HG03060 (cell line): ENCODE data around the gene XYLT1.
"Not testable (repeated sequence)": the region's sequence is repeated elsewhere in the genome, so short reads cannot be mapped to it uniquely, and the experiment has no call there.

Experiments used
- ATAC-seq: cut with Tn5 transposase; IDR thresholded peaks from one replicate; pipeline ENCODE4 v1.9.1; 2021; ENCODE audit warnings: low read depth, moderate number of reproducible peaks; ENCODE audit not compliant: unreplicated experiment

XYLT1 gene

DNA sequence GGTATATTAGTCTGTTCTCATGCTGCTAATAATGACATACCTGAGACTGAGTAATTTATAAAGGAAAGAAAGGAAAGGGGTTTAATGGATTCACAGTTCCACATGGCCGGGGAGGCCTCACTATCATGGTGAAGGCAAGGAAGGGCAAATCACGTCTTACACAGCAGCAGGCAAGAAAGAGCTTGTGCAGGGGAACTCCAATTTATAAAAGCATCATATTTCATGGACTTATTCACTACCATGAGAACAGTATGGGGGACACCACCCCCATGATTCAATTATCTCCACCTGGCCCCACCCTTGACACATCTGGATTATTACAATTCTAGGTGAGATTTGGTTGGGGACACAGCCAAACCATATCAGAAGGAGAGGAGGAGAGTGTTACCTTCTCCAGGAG, 17.7 kb upstream of the XYLT1 start:
- ATAC-seq, result no peak

DNA sequence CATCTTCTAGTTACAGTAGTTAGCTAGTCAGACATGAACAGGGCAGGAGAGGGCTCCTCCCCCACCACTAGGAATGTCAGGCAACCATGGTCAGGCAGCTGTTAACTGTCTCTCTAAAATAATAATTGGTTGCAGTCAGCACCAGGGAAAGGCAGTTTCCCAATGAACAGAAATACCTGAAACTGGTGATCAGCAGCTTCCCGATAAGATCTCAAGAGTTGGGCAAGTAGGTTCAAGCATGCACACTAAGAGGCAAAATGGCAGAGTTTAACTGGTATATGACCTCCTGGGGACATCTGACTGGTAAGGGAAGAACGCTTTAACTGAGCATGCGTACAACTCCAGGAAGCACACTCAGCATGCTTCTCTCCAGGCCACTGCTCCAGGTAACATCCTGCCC, 12.6 kb upstream of the XYLT1 start:
- no peak for ATAC-seq

DNA sequence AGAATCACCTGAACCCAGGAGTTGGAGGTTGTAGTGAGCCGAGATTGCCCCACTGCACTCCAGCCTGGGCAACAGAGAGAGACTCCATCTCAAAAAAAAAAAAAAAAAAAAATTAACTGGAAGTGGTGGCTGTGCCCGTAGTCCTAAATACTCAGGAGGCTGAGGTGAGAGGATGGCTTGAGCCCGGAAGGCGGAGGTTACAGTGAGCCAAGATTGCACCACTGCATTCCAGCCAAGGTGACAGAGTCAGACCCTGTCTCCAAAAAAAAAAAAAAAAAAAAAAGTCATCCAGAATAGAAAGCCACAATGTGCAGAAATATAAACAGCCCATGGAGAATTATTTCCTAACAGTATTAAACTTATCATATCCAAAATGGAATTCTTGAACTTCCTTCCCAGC, 11.6 kb upstream of the XYLT1 start:
- not testable (repeated sequence) for ATAC-seq

DNA sequence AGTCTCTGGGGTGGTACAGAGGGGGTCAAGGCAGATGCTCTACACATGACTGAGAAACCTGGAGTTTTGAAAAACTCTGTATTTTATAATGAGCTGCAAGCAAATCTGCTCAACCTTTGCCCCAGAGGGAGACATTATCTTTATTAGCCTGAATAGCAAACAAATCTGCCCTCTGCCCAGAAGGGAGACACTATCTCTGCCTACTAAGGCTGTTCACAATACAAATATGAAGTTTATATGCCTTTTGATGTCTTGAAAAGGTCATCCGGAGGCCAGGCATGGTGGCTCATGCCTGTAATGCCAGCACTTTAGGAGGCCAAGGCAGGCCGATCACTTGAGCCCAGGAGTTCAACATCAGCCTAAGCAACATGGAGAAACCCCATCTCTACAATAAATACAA, 11.0 kb upstream of the XYLT1 start:
- no peak for ATAC-seq

DNA sequence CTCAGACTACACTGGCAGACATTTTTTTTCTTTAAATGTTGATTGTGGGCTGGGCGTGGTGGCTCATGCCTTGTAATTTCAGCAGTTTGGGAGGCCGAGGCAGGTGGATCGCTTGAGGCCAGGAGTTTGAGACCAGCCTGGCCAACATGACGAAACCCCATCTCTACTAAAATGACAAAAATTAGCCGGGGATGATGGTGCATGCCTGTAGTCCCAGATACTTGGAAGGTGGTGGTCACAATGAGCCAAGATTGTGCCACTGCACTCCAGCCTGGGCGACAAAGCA, 6.4 kb upstream of the XYLT1 start:
- not testable (repeated sequence) for ATAC-seq

DNA sequence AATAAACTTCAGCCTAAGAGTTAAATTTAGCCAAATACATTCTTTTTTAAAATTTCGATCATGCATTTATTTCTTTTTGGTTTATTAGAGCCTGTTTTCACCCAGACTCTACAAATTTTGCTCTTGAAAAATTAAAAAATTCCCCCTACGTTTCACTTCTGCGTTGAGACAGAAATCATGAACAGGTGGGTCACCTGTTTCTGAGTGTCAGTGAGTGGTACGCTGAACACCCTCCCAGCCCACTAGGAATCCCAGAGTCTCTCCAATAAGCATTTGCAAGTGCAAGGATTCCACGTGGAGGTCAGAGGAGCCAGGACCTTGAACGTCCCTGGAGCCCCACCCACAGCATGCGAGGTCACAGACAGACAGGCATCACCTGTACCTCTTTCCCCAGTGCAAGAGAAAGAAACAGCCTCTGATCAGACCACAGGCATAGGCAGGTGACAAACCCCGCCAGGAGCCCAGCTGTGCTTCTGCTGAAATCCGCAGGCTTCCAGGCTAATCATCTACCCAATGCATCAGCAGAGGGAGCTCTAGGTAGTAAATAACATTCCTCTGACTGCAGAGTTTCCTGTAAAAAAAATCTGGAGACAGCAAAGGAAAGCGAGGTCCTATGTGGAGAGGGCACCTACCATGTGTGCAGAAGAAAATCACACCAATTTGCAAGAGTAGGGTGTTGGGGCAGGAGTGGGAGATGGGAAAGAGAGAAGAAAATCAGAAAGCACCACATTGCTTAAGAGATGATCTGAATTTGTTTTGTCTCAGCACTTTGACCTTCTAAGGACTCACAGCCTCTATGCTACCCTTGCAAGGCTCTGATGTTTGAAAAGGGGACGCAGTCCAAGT, 5.9 kb upstream of the XYLT1 start:
- ATAC-seq, result no peak

DNA sequence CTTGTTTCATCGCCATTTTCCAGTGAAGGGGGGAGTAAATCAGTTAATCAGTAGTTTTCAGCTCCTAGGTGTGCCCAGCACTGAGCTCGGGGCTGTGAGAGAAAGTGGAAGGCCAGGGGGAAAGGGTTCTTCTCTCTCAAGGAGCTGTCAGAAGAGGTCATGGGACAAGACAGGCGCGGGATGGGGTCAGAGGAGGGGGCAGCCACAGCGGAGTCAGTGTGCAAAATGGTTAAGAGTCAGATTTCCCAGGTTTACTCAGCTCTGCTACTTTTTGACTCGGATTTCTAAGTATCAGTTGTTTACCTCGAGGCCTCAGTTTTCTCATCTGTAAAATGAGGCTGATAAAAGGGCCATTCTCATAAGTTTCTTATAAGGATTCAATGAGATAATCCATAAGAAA, 4.3 kb upstream of the XYLT1 start:
- ATAC-seq, result no peak

DNA sequence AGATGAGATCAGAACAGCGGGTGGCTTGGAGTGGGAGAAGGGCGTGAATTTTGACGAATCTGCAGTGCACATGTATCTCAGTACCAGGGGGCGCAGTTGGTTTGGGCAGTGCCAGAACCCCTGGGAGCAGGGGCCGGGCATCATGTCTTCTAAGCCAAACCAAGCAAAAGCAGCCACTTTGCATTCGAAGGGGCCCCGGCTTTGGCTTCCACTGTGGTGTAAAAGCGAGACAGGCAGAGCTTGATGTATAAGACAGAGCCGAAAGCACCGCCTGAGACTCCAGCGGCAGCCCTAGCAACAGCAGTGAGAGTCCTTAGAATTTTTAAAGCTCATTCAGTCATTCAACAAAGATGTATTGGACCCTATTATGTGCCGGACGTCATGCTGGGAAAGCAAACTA, 3.8 kb upstream of the XYLT1 start:
- no peak for ATAC-seq

DNA sequence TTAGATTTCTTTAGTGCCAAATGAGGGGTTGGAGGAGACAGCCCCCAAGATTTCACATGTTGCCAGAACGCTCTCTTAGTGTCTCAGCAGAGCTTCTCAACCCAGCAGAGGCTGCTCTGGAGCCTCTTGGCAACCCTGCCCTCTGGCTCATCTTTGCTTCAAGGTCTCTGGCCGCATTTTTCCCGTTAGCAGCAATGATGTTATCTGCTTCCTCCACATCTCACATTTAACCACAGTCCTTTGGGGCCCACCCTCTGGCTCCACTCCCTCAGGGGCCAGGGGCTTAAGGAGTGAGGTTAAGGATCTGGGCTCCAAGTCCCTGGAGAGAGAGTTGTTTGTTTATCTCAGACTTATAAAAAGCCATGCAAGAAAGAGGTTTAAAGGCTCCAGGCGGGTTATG, 3.3 kb upstream of the XYLT1 start:
- ATAC-seq, result no peak

DNA sequence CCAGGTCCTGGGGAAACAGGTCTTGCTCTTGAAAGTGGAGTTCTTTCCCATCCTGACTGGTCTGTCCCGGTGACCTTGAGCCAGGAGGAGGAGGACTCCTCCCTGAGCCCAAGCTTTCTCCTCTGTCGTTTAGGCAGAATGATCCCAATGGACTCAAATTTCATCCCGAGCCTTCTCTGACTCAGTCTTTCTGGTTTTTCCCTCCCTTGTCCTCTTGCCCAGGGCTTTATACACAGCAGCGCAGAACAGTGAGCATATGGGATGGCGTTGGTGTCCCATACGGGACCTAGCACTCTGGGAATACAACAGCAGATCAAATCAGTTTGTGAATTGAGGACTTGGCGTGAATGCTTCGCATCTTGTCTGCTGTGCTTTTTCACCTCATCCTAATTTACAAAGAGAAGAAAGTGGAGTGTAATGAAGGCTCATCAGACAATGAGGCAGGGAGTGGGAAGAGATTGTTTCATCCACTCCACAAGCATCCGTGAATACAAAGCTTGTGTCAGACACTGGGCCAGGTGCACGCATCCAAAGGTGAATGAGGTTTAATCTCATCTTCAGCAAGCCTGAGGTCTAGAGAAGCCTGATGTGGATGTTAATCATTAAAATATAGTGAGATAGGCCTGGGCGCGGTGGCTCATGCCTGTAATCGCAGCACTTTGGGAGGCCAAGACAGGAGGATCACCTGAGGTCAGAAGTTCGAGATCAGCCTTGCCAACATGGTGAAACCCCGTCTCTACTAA, 1.1 kb upstream of the XYLT1 start:
- ATAC-seq, result no peak

DNA sequence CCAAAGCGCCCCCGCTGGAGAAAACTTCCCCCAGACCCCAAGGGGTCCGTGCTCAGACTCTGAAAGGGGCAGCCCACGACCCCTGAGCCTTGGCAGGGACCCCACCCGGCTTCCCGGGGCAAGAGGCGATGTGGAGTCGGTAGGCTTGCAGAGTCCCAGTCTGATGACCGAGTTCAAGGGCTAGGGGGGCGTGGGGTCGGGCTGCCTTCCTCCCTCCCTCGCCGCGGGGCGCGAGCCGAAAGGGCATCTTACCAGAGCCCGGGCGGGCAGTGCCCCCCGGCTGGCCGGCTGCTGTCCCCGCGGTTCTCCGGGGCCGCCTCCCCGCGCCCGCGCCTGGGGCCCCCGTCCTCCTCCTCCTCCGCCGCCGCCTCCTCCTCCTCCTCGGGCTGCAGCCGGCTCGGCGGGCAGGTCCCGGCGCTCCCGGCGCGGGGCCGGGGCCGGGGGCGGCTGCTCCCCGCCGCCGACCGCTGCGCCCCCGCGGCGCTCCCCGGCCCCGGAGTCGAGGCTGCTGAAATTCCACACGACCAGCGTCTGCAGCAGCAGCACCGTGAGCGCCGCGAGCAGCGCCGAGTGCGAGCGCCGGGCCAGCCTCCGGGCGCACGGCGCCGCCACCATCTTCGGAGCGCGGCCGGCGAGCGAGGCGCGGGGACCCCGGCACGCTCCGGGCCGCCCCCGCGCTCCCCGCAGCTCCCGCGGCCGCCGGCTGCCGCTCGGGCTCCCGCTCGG, 415 bp downstream of the XYLT1 start:
- ATAC-seq, result no peak

DNA sequence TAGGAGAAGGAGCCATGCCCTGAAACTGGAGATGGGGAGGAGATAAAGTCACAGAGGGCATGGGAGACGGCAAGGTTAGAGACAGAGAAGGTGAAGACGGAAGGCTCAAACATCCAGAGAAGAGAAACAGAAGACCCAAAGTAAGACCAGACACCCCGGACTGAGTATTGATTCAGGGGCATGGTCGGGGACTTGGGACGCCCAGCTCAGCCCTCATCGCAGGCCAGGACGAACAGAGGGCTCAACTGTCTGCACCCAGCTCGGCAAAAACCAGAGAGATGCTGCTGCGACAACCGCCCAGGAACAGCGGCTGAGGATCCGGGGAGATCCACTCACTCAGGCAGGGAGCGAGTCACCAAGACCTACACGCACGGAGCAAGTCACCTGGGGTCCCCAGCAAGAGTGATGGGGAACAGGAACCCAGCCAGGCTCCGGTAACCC, 999 bp downstream of the XYLT1 start:
- no peak for ATAC-seq

DNA sequence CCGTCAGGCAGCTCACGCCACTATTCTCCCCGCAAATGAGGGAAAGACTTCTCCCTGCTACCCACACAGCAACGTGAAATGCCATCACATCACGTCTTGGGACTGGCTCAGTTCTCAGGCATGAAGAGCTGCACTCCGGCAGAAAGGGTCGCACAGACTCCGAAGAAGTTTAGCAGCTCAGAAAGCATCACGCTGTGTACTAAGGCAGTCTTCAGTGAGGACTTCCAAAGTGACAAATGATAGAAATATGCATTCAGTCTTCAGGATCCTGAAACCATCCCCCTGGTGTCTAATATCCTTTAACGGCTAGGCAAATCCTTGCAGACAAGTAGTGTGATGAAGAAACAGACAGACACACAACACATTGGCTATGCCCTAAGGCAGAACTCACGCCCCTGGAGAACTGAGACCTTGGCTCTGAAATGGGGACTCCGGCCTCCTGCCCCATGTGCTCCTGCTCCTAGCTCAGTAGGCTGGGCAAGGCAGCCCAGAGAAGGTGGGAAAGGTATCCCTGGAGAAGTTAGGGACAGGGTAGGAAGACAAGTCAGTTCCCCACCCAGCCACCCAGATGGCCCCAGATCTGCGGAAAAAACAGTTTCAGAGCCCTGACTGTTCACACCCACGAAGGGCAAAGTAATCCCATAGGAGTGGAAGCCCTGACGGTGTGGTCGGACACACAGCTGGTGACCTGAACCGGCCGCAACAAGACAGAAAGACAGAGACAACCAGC, 1.6 kb downstream of the XYLT1 start:
- ATAC-seq, result no peak

DNA sequence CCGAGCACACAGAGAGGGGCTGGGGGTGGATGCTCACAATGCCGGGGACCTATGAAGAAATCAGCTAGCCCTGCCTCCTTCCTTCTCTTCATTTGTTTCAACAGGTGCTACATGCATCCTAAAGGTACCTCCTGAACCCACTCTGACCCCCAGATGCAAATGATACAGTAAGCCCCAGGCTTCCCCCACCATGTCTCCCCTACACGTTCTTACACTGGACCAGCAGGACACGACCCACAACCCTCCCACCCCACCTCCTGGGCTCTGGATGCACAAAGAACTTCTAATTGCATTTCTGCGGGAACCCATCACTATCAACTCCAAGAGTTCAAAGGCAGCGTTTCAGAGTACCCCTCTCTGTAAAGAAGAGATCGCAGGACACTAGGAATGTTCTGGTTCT, 2.1 kb downstream of the XYLT1 start:
- no peak for ATAC-seq

DNA sequence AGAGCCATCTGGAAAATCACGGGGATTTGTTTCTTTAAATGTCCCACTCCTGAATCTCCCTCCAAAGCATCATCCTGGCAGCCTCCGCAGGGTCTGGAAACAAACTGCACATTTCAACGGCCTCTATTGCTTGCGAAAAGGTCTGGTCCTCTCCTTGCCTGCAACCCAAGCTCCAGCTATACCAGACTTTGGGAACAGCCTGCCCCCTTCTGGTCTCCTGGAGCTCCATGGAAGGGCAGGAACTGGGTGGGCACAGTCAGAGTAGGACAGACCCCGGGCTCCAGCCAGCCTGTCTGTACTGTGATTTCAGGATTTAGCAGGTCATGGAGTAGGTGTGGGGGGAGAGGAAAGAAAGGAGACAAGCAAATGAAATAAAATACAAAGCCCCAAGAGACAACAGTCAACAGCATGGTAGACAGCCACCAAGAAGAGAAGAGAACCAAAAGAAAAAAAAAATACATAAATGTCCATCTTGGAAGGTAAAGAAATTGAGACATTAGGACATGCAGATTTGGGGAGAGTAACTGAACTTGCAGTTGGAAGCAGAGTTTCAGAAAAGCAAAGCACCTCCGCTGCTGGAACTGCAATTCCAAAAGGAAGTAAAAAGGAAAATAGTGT, 2.7 kb downstream of the XYLT1 start:
- ATAC-seq, result no peak

DNA sequence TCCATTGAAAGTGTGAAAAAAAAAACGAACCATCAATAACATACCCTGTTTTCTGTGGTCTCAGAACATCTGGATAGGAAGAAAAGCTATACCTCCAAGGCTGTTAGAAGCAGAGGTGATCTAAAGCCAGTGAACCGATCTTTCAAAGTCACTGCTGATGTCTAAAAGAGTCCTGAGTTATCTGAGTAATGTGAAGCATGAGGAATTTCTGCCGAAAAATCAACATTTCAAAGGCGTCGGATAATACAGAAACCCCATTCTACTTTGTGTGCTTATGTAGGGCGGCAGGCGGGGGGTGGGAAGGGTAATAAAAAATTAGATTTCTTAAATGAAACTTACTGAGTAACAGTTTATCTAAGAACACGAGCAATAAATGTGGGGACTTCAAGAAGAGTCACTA, 3.9 kb downstream of the XYLT1 start:
- ATAC-seq, result no peak

DNA sequence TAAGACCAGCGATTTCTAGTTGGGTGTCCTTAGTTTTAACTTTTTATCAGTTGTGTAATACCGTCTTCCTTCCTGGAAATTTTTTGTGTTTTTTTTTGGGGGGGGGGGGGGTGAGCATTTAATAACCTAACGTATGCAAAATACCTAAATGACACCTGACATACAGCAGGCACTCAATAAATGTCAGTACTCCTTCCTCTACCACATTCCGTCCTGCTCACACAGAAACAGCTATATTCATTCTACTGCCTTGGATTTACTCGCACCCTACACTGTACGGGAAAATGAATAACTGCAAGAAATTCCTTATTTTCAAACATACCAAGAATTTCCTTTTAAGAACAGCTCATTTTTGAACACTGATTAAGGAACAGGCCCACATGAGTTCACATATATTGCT, 5.3 kb downstream of the XYLT1 start:
- no peak for ATAC-seq

DNA sequence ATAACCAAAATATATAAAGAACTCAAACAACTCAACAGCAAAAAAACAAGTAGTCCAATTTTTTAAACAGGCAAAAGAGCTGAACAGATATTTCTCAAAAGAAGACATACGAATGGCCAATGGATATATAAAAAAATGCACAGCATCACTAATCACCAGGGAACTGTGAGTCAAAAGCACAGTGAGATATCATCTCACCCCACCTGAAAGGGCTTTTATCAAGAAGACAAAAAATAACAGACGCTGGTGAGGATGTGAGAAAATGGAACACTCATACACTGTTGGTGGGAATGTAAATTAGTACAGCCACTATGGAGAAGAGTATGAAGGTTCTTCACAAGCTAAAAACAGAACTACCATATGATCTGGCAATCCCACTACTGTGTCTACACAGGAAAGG, 7.4 kb downstream of the XYLT1 start:
- no peak for ATAC-seq

DNA sequence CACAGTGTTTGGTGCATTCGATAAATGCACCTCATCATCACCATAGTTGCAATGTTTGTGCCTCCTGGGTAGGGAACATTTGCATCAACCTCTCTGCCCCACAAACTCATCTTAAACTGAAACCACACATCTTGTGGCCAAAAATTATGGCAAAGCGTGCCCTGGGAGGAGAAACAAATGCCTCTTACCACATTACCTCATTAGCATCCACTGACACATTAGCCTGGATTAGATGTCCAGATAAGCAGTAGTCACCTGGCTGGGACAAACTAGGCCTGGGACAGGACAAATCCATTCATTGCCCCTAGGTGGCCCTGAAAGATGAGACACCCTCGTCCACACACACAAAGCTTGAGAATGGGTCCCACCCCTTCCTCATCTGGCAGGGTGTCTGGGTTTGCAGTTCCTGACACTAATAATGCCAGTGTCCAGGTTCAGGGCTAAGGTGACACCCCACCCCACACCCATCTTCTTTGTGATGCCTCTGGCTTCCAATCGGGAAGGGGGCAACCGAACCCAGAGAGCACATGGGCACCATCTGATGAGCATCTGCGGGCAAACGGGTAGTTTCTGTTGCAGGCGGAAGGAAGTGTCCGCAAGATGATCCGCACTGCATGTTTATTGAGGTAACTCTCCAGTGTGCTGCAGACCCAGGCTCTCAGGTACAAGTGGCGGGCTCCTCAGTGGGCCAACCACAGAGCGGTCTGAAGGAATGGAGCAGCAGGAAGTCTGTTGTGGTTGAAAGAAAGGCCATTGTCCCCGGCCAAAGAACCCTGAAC, 8.6 kb downstream of the XYLT1 start:
- no peak for ATAC-seq

DNA sequence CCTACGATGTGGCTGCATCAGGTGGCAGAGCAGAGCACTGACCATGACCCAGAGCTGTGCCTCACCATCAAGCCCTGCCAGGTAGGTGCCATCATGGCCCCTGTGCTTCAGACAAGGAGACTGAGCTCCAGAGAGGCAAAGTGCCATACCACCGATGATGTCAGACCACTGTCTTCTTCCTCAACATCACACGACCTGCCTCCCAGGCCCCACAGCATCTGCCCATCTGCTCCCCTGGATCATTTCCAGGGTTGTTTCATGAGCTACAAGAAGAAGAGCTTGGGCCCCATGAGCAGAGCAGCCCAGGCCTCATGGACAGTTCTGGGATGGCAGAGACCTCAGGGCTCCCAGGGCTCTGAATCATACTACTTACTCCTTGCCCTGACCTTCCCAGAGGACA, 9.9 kb downstream of the XYLT1 start:
- ATAC-seq, result no peak
